Umbilical cord (tissue), 2 donors: ENCODE results near the gene ADH1C. TPM values are rescaled to one million over a fixed set of nuclear protein-coding genes. Genes with fewer than 3 reads are reported as not detected.
"Not testable (repeated sequence)": the region's sequence is repeated elsewhere in the genome, so short reads cannot be mapped to it uniquely, and the experiment has no call there.

Source experiments
- DNase-seq: peaks from one replicate; pipeline ENCODE4 v3.0.0-alpha.2; 2015; ENCODE audit warnings: low spot score
- total RNA-seq: library from RNA; depleted of rRNA; stranded (reverse); fragments of >200 nt; gene quantifications from one replicate; pipeline ENCODE4 v1.2.3, GENCODE V29; 2014; ENCODE audit warnings: low replicate concordance; ENCODE audit not compliant: insufficient read depth

Gene ADH1C
- 5.3 TPM for total RNA-seq

DNA sequence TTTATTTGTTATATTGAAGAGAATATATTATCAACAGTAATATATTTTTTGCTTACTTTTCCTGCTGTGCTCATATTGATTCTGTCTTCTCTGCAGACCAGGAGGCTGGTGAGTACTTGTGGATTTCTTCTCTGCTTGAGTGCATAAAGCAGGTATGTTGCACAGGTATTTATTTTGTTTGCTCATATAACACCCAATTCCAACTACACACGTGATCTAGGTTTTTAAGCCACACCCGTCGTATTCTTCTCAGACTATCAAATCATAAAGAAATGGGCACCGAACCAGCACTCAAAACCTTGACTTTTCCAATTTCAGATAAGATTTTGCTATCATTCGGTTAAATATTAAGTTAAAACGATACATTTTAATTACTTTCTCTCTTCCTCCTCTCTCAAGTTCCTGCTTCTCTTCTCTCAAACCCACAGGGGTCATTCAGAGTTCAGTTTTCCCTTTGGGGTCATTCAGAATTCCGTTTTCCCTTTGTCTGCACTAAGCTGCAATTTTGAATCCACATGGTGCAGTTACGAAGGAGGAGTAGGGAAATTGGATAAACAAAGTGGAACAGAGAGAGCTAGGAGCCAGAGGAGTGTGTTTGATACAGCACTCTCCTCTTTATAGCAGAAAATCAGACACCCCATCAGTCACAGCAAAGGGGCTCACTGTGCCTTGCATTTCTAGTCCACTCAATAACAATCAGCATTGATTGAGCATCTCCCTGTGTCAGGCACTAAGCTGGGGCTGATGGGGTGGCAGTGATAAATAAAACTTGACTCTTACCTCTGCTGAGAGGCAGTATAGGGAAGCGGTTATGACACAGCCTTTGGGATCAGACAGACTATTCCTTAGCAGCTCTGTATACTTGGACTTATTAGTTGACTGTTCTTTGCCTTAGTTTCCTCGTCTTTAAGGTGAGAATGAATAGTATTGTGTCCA lies at the start of gene ADH1C:
TSS of gene ADH1C (minus strand) at position 145 of the 936 bp plus-strand sequence. CDS start at position 74, 71 bp downstream.
- DNase-seq: no peak

DNA sequence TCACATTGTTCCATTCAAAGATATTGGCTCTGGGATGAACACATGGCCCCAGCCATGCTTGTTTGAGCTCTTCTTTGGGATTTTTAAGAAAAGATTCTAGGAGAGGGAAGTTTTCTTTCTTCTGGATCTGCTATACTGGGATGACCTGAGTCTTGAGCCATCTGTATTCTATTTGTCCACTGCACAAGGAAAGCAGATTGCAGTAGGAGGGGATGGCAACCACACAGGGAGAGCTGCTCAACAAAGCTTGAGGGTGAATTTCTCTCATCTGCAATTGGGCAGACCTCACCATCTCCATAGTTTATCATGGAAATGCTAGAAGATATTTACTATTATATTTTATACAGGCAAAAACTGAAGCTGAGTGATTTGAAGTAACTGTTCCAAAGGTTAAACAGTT lies 48.3 kb upstream of the ADH1C start:
- DNase-seq: no peak

- no peak for DNase-seq
These were observed 46.5 kb upstream of the ADH1C start for GRCh38 chr4:99399017-99399416.

DNA sequence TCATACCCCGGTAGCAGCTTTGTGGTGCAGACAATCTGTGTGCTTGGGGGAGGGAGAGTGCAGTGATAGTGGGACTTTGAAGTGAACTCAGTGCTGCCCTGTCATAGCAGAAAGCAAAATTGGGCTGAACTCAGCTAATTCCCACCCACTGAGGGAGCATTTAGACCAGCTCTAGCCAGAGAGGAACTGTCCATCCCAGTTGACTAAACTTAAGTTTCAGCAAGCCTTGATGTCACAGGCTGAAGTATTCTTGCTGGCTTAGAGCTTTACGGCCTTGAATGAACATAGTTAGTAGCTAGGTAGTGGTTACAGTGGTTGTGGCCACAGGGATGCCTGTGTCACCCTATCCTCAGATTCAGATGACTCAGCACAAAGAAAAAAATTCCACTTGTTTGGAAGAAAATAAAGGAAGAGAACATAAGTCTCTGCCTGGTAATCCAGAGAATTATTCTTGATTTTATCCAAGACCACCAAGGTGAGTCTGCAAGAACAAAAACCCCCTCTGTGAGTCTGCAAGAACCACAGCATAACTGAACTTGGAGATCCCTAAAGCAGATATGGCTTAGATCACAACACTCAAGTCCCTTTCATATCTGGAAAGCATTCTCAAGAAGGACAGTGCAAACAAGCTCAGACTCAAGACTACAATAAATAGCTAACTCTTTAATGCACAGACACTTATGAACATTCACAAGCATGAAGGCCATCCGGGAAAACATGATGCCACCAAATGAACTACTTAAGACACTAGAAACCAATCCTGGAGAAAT lies 43.2 kb upstream of the ADH1C start:
- no peak for DNase-seq

DNA sequence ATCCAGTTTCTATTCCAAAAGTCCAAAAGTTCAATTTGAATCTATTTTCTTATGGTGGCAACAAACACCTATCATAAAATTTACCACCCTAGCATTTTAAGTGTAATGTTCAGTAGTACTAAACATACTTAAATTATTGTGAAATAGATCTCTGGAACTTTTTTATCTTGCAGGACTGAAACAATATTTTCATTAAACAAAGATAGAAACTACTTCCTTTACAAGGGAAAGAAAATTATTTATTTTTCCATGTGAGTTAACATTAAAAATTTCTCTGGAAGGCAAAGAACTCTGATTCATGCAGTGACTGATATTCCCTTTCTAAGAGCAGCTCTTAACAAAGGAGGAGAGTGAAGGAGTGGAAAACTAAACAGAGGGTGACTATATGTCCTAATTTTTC lies 42.4 kb upstream of the ADH1C start:
- no peak for DNase-seq

DNA sequence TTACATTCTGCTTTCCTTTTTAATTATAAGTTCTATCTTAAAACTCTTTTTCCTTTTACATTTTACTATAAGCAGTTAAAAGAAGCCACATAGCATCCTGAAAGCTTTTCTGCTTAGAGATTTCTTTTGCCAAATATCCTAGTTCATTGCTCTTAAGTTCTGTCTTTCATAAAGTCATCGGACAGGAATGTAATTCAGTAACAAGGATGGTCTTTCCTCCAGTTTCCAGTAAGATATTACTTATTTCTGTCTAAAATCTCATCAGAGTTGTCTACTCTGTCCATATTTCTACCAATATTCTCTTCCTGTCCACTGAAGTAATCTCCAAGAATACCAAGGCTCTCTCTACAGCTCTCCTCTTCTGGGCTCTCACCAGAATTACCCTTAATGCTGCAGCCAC lies 37.5 kb upstream of the ADH1C start:
- DNase-seq: no peak

DNA sequence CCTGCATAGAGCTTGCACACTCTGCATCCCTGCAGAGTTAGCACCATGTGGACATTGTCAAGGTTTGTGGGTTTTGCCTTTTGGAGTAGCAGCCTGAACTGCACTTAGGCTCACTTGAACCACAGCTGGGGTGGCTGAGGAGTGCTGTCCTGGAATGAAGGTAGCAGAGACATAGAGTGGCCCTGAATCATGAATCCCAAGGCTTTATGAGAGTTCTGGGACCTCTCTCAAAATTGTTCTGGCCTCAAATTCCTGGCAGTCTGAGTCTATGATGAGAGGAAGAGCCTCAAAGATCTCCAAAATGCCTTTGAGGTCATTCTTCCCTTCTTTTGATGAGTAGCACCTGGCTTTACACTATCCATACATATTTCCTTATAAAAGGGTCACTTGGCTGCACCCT lies 37.1 kb upstream of the ADH1C start:
- DNase-seq: no peak

GRCh38 chr4:99383833-99384392 lies 31.4 kb upstream of the ADH1C start:
- DNase-seq: no peak

- no peak for DNase-seq
These were observed 30.9 kb upstream of the ADH1C start for GRCh38 chr4:99383399-99383798.

GRCh38 chr4:99382745-99383360 lies 30.3 kb upstream of the ADH1C start:
- no peak for DNase-seq

- DNase-seq: no peak
These were observed 29.1 kb upstream of the ADH1C start for GRCh38 chr4:99381588-99382175.

- no peak for DNase-seq
These were observed 27.0 kb upstream of the ADH1C start for GRCh38 chr4:99379571-99379970.

GRCh38 chr4:99378876-99379275 lies 26.3 kb upstream of the ADH1C start:
- no peak for DNase-seq

- not testable (repeated sequence) for DNase-seq
These were observed 24.8 kb upstream of the ADH1C start for GRCh38 chr4:99377341-99377740.

- DNase-seq: not testable (repeated sequence)
These were observed 19.9 kb upstream of the ADH1C start for GRCh38 chr4:99372464-99372863.

DNA sequence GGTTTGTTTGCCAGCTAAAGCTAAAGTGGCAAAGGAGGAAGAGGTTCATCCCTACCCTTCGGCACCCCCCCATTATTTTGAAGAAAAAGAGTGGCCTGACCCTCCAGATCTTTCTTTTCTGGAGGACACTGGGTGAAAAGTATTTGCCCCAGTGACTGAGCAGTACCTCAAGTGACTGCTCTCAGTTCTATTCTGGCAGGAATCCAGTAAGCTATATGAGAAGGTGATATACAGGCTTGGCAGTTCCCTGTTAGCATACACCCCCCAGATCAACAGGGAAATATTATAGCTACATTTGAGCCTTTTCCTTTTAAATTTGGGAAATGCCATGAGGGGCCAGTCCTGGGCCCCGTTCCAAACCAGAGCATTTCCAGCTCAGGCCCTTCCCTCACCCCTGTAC lies 15.3 kb upstream of the ADH1C start:
- not testable (repeated sequence) for DNase-seq

DNA sequence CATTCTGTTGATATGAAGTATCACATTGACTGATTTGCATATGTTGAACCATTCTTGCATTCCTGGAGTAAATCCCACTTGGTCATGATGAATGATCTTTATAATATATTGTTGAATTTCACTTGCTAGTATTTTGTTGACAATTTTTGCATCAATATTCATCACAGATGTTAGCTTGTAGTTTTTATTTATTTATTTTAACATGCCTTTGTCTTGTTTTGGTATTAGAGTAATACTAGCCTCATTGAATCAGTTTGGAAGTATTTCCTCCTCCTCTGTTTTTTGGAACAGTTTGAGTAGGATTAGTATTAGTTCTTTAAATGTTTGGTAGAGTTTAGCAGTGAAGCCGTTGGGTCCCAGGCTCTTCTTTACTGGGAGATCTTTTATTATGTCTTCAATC lies 13.9 kb upstream of the ADH1C start:
- no peak for DNase-seq

DNA sequence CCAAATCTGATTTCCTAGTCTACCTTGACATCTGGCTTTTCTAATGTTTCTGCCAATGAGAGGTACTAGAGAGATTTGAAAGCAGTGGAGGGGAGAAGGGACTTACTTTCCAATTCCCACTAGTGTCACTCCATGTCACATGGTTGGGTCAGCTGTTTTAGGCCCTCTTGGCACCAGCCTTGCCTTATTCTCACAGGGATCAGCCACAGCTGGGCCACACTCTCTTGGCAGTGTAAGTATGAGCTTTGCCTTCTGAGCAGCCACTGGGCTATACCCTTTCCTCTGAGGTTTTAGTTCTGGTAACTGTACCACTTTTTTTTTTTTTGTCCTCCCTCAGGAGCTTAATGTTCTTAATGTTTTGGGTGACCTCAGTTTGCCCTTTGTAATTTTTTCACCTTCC lies 10.2 kb upstream of the ADH1C start:
- DNase-seq: no peak

DNA sequence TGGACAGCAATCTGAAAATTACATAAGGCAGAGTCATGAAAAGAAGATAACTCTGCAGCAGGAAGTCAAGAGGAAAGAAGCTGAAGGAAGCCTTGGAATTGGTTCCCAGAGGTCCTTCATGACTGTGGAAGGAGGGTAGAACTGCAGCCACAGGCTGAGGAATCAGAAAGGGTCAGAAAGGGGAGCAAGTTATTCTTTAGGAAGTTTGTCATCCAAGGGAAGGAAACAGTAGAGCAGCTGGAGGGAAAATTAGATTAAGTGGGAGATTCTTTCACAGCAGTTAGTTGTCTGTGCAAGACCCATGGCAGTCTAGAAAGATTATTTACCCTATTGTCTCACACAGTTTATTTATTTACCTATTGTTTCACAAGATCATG lies 9.3 kb upstream of the ADH1C start:
- DNase-seq: no peak

GRCh38 chr4:99361268-99361898 lies 8.8 kb upstream of the ADH1C start:
- DNase-seq: no peak
